Measurements from ENCODE around the gene GNAQ.
A peak's percentile ranks its signal among the peaks of the same experiment; 100 is the strongest.
"Not testable (repeated sequence)": the region's sequence is repeated elsewhere in the genome, so short reads cannot be mapped to it uniquely, and the experiment has no call there.

Gene GNAQ

DNA sequence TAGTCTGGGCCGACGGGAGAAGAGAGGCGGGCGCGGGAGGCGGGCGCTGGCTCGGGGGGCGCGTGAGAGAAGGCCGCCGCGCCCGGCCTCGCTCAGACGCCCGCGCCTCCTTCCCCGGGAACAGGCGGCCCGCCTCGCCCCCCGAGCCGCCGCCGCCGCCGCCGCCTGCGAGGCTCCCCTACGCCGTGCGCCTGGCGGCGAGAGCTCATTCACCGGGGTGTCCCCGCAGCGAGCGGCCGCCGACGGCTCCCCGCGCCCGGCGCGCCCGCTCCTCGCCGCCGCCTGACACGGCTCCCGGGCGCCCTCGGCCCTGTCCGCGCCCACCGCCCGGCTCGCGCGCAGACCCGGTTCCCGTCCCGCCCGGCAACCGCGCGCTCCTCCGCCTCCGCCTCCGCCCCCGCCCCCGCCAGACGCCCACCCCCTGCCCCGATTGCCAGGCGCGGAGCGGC is at the start of gene GNAQ:
Gene GNAQ (minus strand): TSS at position 368 of the 449 bp plus-strand sequence. CDS start 576 bp downstream, outside the sequence.
- intact Hi-C loops (cut with DNase I), result loop anchor here (10.0 kb wide), 2 partner anchors 187 to 597 kb away; no protein-coding TSS in a partner anchor
- peak in 11 of 42 donors; percentile 19 to 47 (median 24) for DNase-seq

DNA sequence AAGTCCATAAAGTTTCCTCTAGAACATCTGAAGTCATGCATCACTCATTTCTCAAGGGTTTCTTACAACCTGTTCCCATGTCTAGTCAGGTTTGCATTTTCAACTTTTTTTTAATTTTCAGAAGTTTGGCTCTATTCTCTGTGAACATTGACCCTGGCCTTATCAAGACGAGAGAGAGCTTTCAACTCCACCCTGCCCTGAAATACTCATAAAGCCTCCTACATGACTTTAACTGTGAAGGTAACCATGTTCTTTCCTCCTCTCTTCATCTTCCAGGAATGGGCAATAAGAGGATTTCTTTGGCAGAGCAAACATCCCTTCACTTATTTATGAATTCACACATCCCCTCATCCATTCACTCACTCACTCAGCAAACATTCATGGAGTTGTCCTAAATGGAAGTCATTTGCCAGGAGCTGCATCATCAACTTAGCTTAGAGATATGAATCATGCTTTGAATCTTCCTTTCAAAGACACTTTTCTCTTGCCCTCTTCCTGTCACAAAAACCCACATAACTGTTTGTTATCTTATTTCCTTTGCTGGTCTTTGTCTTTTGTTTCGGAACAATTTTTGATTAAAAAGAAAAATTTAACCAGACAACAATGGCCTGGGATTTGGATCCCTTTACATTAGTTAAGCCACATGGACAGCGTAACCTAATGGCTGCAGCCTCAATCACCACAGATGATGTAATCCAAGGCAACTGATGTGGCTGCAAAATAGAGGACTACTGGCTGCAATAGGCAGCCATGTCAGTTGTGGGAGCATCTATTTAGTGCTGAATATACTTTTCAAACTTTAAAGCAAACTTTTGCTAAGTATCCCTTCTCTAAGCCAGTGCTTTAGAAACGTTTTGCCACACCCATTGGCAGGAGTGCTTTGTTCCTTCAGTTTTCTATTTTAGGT is 43.0 kb upstream of the GNAQ start:
- intact Hi-C loops (cut with DNase I), result no loop called here
- DNase-seq, result no peak

GRCh38 chr9:78073722-78074121 is 42.1 kb upstream of the GNAQ start:
- intact Hi-C loops (cut with DNase I), result no loop called here

GRCh38 chr9:78072586-78073199 is 41.1 kb upstream of the GNAQ start:
- no peak for DNase-seq
- intact Hi-C loops (cut with DNase I), result no loop called here

More at GRCh38 chr9:78073722-78074121, 42.1 kb upstream of the GNAQ start:
- no peak for DNase-seq

DNA sequence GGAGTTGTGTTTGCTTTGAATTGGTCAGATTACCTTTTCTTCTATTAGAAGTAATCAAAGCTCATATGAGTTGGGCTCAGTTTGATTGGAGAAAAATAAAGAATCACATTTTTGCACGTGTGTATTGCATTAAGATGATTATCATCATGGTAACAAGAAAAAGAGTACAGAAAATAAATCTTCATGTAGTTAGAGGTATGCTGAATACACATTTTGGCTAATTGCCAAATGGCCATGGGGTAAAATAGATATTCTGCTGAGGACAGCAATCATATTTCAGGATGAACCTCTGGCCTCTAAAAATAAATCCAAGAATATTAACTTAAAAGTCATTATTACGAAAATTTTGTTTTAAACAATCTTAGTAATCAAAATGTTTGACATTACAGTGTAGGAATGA is 38.9 kb upstream of the GNAQ start:
- DNase-seq, result no peak
- intact Hi-C loops (cut with DNase I), result no loop called here

DNA sequence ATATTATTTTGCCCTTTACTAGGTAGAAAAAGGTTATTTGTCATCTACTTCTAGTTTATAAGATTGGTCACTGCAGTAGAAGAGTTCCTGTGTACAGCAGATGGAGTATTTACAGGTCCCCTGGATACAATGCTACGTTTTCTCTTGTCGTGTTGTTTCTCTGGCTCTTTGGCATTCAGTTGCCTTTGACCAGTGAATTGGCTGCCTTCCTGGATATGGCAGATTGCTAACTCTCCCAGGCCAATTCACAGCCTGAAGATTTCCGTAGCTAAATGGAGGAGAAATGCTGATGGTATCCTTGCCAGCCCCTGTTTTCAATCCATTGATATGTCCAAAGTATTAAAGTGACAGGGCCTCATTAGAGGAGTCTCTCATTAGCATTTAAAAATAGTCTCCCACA is 32.5 kb upstream of the GNAQ start:
- DNase-seq, result peak in 28 of 42 donors; percentile 6 to 71 (median 39)
- intact Hi-C loops (cut with DNase I), result no loop called here

DNA sequence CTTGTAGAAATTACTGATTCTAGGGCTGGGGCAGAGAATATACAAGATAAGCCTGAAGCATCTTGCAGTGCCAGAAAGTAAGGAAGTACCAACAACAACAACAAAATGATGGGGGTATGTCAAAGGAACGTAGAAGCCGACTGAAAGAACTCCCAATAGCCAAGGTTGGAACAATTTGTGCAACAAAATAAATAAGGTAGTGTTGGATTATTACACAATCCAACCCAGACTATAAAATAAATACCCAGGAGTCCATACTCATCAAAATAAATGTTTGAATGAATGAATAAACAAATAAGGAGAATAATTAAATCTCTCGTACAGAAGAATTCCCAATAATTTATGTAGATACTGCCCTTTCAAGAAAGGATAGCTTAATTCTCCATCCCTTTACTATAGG is 31.1 kb upstream of the GNAQ start:
- intact Hi-C loops (cut with DNase I), result no loop called here
- DNase-seq, result no peak

- DNase-seq; intact Hi-C loops (cut with DNase I): not testable (repeated sequence)
These were observed 22.6 kb upstream of the GNAQ start for GRCh38 chr9:78054218-78054617.

- no peak for DNase-seq
- intact Hi-C loops (cut with DNase I), result no loop called here
These were observed 22.0 kb upstream of the GNAQ start for GRCh38 chr9:78053627-78054026.

GRCh38 chr9:78050421-78050820 is 18.8 kb upstream of the GNAQ start:
- intact Hi-C loops (cut with DNase I), result no loop called here
- DNase-seq, result no peak

DNA sequence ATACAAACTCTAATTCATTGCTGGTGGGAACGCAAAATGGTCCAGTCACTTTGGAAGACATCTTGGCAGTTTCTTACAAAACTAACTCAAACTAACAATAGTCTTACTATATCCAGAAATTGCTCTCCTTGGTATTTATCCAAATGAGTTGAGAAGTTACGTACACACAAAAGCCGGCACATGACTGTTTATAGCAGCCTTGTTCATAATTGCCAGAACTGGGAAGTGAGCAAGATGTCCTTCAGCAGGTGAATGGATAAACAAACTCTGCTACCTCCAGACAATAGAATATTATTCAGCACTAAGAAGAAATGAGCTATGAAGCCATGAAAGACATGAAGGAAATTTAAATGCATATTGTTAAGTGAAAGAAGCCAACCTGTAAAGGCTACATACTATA is 17.9 kb upstream of the GNAQ start:
- DNase-seq, result no peak
- intact Hi-C loops (cut with DNase I), result no loop called here

GRCh38 chr9:78047106-78047505 is 15.5 kb upstream of the GNAQ start:
- DNase-seq, result no peak
- intact Hi-C loops (cut with DNase I), result no loop called here

DNA sequence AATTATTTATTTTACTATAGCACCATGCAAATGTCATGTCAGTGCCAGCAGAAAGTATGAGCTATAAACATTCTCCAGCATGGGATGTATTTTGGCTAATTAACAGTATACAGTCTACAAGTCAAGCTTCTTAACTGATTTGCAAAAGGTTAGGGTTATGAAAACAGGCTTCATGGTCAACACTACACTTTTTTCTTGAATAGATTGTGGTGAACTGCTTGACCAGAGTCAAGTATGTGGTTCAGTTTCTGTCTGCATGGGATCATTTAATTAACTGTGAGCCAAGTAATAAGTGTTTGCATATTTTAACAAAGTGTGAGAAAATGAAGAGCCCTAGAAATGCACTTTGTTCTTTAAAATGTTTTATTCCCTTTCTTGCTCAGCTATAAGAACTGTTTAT is 14.5 kb upstream of the GNAQ start:
- intact Hi-C loops (cut with DNase I), result no loop called here

GRCh38 chr9:78044886-78045285 is 13.3 kb upstream of the GNAQ start:
- DNase-seq, result no peak
- intact Hi-C loops (cut with DNase I), result no loop called here

More for the DNA sequence above, 14.5 kb upstream of the GNAQ start:
- no peak for DNase-seq

DNA sequence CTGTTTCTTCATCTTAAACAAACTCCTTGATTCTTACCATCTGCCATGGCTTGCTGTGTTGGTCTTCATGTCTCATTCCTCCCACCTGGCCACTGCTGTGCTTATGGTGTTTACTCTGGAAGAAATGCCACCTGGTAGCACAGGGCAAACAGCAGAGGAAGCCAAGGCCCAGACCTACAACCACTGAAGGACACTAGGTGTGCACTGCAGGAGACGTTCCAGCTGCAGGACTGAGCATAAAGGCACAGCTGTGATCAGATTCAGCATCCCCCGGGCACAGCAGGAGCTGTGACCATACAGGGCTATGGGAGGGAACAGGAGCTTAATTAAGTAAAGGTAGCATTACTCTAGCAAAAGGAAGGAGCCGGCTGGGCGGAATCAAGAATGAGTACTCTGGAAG is 12.6 kb upstream of the GNAQ start:
- intact Hi-C loops (cut with DNase I), result no loop called here
- DNase-seq, result no peak

DNA sequence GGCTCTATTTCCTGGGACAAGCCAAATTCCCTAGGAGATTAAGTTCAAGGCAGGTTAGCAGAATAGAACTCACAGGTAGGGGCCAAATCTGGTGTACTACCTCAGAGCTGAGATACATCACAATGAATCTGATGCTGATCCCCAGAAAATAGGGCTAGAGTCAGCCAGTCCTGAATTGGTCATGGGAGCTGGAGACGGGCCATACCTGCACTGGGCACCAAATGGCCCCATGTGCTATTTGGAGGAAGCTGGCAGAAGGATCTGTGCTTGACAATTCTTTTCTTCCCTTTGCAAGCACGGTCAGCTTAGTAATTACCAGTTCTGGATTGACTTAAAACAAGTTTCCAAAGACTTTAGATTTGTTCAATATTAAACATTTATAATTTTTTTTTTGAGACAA is 10.4 kb upstream of the GNAQ start:
- DNase-seq, result peak in 4 of 42 donors; percentile 25 to 39 (median 32)
- intact Hi-C loops (cut with DNase I), result no loop called here

DNA sequence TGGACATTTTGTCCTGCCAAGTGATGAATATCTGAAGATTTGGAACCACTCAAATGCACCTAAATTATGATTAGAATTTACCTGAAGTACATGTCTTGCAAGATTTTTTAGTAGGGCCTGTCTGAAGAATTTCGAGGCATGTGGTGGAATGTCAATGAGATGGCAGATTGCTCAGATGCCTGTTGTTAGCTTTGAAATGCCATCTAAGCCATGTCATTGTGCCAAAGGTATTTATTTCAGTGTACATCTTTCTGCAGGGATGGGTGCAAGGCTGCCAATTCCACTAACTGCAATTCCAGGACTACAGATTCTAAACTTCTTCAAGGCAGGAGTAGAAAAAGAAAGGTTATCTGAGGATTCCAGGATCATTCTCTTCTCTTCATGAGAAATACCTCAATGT is 9.1 kb upstream of the GNAQ start:
- intact Hi-C loops (cut with DNase I), result no loop called here
- no peak for DNase-seq

- intact Hi-C loops (cut with DNase I), result loop anchor here (5.0 to 10.0 kb wide), 3 partner anchors 174 to 604 kb away; no protein-coding TSS in a partner anchor
- DNase-seq, result no peak
These were observed 7.1 kb upstream of the GNAQ start for GRCh38 chr9:78038620-78039300.

DNA sequence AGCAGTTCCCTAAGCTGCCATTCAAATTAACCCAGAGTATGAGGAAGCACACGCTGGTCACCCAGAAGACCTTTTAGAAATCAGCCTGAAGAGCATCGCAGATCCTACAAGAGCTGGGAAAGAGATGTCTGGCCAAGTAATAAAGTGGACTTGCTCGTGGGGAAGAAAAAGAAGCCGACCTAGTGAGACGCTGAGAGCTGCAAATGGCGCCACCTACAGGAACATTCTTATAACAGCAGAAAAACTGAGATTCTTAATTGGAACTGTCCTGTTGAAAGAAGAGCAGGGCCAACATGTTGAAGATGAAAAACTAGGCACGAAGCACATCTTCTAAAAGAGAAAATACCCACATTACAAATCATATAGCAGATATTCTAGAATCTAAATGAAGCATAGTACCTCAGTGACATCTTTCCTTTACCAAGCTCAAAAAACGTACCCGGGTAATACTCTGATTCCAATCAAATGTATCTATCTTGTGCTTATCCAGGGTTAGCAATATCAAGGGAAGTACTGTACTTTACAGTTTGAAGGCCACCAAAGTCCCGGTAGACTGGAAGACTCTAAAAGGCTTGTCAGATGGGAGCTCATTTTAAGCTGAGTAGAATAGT is 3.9 kb upstream of the GNAQ start:
- peak in 39 of 42 donors; percentile 30 to 89 (median 66) for DNase-seq
- intact Hi-C loops (cut with DNase I), result loop anchor here (2.0 to 10.0 kb wide), 5 partner anchors 59 to 601 kb away; no protein-coding TSS in a partner anchor
